HG02973 (cell line): ENCODE measurements around the gene CUL5.
A peak's percentile ranks its signal among the peaks of the same experiment; 100 is the strongest.
"Not testable (repeated sequence)": the region's sequence is repeated elsewhere in the genome, so short reads cannot be mapped to it uniquely, and the experiment has no call there.

Experiments used
- ATAC-seq: cut with Tn5 transposase; IDR thresholded peaks from one replicate; pipeline ENCODE4 v1.9.1; 2021; ENCODE audit warnings: moderate library complexity; ENCODE audit not compliant: unreplicated experiment

The CUL5 gene

DNA sequence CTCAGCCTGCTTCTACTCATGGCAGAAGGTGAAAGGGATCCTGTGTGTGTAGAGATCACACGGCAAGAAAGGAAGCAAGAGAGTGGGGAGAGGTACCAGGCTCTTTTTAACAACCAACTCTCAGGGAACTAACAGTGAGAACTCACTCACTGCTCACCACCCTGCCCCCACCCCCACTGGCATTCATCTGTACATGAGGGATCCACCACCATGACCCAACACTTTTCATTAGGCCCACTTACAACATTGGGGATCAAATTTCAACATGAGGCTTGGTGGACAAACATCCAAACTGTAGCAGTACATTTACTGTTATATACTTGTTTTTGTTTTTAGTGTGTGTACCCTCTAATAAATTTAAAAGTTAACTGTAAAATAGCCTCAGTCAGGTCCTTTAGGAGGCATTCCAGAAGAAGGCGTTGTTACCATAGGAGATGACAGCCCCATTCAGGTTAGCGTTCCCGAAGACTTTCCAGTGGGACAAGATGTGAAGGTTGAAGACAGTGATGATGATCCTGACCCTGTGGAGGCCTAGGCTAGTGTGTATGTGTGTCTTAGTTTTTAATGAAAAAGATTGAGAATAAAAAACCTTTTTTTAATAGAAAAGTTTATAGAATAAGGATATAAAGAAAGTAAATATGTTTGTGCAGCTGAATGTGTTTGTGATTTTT, 11.3 kb downstream of the CUL5 start:
- ATAC-seq = no peak

DNA sequence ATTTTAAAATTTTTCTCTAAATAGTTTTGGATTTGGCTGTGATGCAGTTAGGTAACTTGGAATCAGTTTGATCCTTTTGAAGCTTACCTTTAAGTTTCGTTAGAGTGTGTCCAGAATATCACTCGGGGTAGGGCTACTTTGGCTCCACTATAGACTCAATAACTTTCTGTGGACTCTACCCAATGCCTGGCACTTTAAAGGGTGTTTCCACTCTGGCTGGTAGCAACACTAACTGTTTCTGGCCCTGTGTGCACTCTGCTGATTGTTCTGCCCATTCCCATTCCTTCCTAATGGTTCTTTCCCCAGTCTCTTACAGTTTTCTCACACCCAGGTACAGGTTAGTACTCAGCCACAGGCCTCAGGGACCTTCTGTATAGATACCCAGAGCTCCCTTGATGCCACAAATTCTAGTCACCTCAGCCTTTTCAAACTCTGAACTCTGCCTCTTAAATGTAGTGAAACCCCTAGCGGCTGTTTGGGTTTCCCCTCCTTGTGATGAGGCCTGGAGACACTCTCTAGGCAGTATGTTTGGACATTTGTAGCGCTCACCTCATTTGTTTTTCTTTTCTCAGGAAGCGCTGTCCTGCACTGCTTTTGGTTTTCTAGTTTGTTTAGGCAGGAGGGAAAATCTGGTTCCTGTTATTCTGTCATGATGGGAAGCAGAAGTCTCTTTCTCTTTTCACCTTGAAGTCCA, 16.8 kb downstream of the CUL5 start:
- ATAC-seq = peak; percentile 94

DNA sequence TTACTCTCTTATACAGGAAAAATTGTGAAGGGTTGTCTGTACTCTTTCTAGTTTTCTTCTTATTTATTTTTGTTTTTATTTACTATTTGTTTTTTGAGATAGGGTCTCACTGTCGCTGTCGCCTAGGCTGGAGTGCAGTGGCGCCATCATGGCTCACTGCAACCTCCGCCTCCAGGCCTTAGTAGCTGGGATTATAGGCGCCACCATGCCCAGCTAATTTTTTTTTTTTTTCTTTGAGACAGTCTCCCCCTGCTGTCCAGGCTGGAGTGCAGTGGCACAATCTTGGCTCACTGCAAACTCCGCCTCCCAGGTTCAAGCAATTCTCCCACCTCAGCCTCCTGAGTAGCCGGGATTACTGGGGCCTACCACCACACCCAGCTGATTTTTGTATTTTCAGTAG, 18.4 kb downstream of the CUL5 start:
- no peak for ATAC-seq

- ATAC-seq = not testable (repeated sequence)
These were observed 20.2 kb downstream of the CUL5 start for GRCh38 chr11:108028822-108029441.

GRCh38 chr11:108031604-108032003, 22.9 kb downstream of the CUL5 start:
- ATAC-seq = not testable (repeated sequence)

DNA sequence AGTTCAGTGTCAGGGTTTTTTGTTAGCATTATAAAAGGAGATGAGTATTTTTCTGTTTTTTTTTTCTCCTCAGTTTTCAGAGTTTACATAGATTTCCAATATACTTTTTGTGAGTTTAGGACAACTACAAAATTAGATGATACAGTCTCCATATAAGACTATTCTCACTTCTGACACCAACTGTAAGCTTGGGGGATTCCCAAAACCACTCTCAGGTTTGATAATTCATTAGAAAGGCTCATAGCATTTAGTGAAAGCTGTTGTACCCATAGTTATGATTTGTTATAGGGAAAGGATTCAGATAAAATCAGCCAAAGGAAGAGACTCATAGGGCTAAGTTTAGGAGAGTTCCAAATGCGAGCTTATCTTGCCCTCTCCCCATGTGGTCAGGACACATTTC, 24.1 kb downstream of the CUL5 start:
- ATAC-seq = no peak

DNA sequence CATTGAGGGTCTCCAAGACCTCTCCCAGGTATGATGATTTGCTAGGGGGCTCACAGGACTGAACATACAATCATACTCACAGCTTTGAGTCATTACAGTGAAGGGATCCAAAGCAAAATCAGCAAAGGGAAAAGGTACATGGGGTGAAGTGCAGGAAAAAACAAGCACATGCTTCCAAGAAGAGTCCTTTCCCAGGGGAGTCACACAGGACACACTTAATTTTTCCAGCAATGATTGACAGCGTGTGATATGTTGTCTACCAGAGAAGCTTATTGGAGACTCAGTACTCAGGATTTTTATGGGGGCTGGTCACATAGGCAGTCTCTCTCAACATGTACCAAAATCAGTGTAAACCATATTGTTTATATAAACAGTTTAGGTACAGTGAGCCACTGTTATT, 25.3 kb downstream of the CUL5 start:
- ATAC-seq = no peak

DNA sequence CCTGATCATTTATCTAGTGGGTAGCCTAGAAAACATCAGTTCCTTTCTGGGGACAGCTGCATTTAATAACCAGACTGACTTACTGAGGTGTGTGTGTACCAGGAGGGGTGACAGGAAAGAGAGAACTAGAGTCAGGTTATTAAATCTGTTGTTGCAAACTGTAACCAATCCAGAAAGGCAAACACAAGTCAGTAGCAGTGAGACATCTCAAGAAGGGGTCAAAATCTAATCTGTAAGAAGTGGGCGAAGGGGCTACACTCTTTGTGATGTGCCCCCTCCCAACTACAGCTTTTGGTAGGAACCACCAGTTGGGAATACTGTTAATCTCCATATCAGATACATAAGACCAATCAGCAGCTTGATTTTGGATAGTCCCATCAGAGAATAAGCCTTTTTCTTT, 26.3 kb downstream of the CUL5 start:
- no peak for ATAC-seq

DNA sequence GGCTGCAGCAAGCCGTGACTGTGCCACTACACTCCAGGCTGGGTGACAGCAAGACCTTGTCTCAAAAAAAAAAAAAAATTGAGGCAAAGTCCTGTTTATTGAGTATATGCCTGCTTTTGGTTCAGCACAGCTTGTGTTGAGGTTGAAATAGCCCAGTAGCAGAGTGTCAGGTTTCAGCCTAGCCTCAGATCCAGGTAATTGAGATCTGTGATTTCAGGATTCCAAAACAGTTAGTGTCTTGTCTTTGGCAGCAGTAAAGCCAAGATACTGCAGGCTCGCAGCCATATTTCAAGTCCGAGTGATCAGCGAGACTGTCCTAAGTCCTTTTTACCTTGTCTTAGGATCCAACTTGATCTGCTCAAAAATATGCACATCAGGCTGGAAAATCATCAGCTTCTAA, 27.0 kb downstream of the CUL5 start:
- no peak for ATAC-seq

DNA sequence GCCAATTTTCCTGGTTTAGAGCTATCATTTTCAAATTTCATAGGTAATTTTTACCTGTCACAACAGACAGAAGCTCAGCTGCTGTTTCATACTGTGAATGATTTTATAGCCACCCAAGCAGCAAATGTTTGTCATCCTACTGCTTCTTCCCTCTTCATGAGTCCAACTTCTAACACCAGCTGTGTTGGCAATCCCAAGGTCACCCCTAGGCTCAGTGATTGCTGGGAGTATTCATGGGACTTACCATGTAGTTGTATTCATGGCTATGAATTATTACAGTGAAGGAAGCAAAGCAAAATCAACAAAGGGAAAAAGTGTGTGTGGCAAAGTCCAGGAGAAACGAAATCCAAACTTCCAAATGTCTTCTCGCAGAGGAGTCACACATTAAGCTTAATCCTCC, 28.5 kb downstream of the CUL5 start:
- ATAC-seq = no peak

DNA sequence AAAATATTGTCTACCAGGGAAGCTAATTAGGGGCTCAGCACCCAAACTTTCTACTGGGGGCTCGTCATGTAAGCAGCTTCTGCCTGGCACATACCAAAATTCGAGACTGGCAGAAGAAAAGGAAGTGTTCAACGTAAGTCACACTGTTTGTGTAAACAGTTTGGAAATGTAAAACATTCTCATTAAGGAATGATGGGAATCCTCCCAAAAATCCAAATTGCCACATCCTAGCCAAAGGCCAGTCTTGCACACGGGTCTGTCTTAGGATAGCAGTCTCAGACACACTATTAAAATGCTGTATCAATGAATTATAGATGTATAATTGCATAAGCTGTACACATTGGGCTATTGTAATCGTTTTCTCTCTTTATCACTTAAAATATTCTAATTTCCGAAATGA, 28.9 kb downstream of the CUL5 start:
- no peak for ATAC-seq

DNA sequence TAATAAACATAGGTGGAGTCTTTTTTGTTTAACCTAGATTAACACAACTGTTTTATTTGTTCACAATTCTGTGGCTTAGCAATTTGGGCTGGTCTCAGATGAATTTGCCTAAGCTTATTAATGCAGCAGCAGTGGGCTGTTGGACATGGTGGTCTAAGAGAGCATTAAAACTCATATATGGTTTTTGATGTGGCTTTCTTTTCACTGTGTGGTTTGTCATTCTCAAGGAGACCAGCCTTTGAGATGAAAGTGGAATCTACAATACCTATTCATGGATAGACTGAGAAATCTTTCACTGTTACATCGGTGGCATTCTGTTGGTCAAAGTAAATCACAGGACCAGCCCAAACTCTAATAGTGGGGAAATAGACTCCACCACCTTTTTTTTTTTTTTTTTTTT, 39.6 kb downstream of the CUL5 start:
- no peak for ATAC-seq

DNA sequence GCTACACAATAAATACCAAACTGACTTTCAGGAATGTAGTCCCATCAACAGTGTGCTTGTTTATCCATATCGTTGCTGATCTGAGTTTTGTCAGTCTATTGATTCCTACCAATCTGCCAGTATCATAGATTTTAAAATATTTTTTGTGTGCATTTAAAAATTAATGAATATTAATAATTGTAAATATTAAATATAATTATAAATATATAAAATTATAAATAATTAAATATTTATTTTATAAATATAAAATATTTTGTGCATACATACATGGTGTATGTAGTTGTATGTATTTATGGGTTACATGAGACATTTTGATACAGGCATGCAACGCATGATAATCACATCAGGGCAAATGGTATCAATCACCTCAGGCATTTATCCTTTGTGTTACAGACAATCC, 53.6 kb downstream of the CUL5 start:
- no peak for ATAC-seq

- ATAC-seq = no peak
These were observed 54.7 kb downstream of the CUL5 start for GRCh38 chr11:108063410-108063809.

GRCh38 chr11:108069947-108070346, 61.2 kb downstream of the CUL5 start:
- no peak for ATAC-seq

DNA sequence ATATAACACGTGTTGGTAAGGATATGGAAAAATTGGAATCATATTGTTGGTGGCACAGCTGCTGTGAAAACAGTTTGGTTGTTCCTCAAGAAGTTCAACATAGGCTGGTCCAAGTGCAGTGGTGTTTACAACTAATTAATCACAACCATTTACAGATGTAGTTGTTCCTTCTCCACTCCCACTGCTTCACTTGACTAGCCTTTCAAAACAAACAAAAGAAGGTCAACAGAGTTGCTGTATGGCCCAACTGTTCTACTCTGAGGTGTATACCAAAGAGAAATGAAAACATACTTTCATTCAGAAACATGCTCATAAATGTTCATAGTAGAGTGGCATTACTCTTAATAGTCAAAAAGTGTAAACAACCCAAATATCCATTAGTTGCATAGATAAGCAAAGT, 76.1 kb downstream of the CUL5 start:
- no peak for ATAC-seq

DNA sequence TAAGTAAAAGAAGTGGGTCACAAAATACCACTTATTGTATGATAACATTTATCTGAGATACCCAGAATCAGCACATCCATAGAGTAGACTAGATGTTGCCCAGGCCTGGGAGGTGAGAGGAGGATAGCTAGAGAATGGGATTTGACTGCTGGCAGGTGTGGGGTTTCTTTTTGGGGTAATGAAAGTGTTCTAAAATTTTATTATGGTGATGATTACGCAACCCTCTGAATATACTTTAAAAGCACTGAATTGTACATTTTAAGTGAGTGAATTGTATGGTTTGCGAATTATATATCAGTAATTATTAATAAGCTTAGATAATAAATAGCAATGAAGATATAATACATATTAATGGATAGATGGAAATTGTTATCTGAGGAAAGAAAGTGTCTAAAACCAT, 77.0 kb downstream of the CUL5 start:
- ATAC-seq = no peak

DNA sequence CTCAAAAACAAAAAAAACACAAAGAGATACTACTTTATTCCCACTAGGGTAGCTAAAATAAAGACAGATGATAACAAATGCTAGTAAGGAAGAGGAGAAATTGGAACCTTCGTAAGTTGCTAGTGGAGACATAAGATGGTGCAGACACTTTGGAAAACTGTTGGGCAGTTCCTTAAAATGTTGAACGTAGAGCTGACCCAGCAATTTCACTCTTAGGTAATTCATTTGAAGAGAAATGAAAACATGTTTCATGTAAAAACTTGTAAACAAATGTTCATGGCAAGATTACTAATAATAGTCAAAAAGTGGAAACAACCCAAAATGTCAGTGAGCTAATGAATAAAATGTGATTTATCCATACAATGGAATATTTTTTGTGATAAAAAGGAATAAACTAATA, 83.4 kb downstream of the CUL5 start:
- no peak for ATAC-seq

DNA sequence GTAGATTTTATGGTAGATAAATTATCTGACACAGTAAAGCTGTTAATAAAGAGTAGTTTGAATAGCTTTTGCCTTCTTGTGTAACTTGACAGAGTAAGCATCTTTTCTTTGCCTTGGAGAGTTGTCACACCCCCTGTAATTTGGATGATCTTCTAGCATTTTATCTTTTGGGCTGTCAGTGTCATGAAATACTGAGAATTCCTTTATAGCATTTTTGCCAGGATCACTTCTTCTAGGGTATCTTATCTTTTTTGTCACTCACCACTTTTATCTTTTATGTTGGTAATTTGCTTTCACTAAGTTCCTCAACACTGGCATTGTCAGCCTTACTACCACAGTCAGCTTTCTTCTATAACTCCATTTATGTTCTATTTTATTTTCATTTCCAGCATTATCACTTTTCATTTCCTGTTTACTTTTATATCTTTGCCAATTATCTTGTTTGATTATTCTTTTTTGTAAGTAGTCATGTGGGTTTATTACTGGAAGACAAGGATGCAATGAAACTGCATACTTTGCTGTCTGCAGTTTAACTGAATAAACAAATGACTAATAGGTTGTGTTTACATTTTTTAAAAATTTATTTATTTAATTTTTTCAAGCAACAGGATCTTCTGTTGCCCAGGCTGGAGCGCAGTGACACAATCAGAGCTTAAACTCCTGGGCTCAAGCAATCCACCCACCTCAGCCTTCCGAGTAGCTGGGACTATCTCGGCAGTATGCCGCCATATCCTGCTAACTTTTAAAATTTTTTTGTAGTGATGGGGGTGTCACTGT, 84.6 kb downstream of the CUL5 start:
- no peak for ATAC-seq

DNA sequence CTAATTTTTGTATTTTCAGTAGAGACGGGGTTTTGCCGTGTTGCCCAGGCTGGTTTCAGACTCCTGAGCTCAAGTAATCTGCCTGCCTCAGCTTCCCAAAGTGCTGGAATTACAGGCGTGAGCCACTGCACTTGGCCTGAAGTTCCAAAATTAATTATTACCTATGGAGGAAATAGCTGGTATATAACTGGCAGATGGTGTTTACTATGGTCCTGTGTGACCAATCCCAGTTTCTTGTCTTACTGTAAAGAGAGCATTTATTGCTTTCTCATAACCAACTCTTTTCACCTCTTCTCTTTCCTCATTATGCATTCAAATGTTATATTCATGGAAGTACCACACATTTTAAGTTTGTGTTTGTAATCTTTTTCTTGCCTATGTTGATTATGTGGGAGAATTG, 88.5 kb downstream of the CUL5 start:
- ATAC-seq = no peak

- no peak for ATAC-seq
These were observed 92.5 kb downstream of the CUL5 start for GRCh38 chr11:108101090-108101775.
